ENCODE data around the gene MSL3. TPM values are rescaled to one million over a fixed set of nuclear protein-coding genes. Genes with fewer than 3 reads are reported as not detected.
A peak's percentile ranks its signal among the peaks of the same experiment; 100 is the strongest.

Gene MSL3
- total and polyA plus RNA-seq, 2 donors (not counting 3 experiments of a cell fraction or from before 2014, with no cell fraction given): 54.2 to 58.7 TPM

GRCh38 chrX:11760958-11761357, 2.9 kb downstream of the MSL3 start:
- CTCF ChIA-PET: no interaction called here
- FAIRE-seq: no peak
- H3K9ac ChIP-seq (replicated peaks; ENCODE audit: extremely low read depth, insufficient read depth, low read length): peak overlapping the region; percentile 82
- H3K4me2 ChIP-seq (ENCODE audit: insufficient read depth, low read length): peak overlapping the region; percentile 73
- POLR2A ChIA-PET: no interaction called here
- peaks cover 8% of the 10 kb centered on the region for H3K79me2 ChIP-seq (ENCODE audit: control insufficient read depth, insufficient read depth, low read length)
- intact Hi-C loops (cut with micrococcal nuclease): no loop called here
- no TSS peak for BruUV-seq (replicated peaks)
- peak overlapping the region in 2 of 3 experiments; percentile 18 to 90 for H3K4me3 ChIP-seq (replicated peaks in 1 of 3; ENCODE audit: insufficient read depth in 1 of 3, low read depth in 1 of 3, low read length in 3 of 3)
- TF ChIP-seq JUN (IDR thresholded peaks at IDR 0.05; ENCODE audit: borderline replicate concordance, insufficient read depth, insufficient read length, low read depth): no peak
- no peak for TF ChIP-seq GATA2 (IDR thresholded peaks at IDR 0.05; ENCODE audit: insufficient read depth, insufficient read length, low read depth, low read length)
- H3K9me3 ChIP-seq (replicated peaks; ENCODE audit: control insufficient read depth, insufficient read depth, low read length): no peaks in the 10 kb centered on the region
- H3K4me1 ChIP-seq (ENCODE audit: control insufficient read depth, extremely low read depth, insufficient read depth, low read length): peaks cover 10% of the 10 kb centered on the region
- dilution Hi-C loops (cut with MboI; ENCODE audit: extremely low pct_ligation_motif_present, low sequenced_read_pairs): no loop called here
- H4K20me1 ChIP-seq (replicated peaks; ENCODE audit: control insufficient read depth, extremely low read depth, insufficient read depth, low read length): no peaks in the 10 kb centered on the region
- DNase-seq (ENCODE audit: low read depth, low spot score): no peak
- no peak overlapping the region for H2AFZ ChIP-seq (ENCODE audit: low read depth, low read length)
- no peaks in the 10 kb centered on the region for H3K9me1 ChIP-seq (replicated peaks; ENCODE audit: control insufficient read depth, extremely low read depth, insufficient read depth, low read length)
- peak overlapping the region; percentile 79 for H3K27ac ChIP-seq (ENCODE audit: insufficient read depth, low read depth, low read length)
- H3K36me3 ChIP-seq (ENCODE audit: control insufficient read depth in 2 of 2, extremely low read depth in 1 of 2, insufficient read depth in 2 of 2, low read length in 2 of 2): peaks cover 3 to 14% of the 10 kb centered on the region in 2 experiments
- peaks cover 0 to 3% of the 10 kb centered on the region in 2 experiments for H3K27me3 ChIP-seq (ENCODE audit: control insufficient read depth in 2 of 2, insufficient read depth in 2 of 2, low read length in 2 of 2)

- Histone ChIP-seq H4K20me1 (replicated peaks; ENCODE audit: control insufficient read depth, extremely low read depth, insufficient read depth, low read length) (no peaks in the 10 kb centered on the region), H3K27ac (ENCODE audit: insufficient read depth, low read depth, low read length) (no peak overlapping the region), H3K27me3 (ENCODE audit: control insufficient read depth in 2 of 2, insufficient read depth in 2 of 2, low read length in 2 of 2) (no peaks in the 10 kb centered on the region), H3K9ac (replicated peaks; ENCODE audit: extremely low read depth, insufficient read depth, low read length) (no peak overlapping the region), H3K4me2 (ENCODE audit: insufficient read depth, low read length) (no peak overlapping the region), H3K79me2 (ENCODE audit: control insufficient read depth, insufficient read depth, low read length) (peaks cover 8% of the 10 kb centered on the region), H3K9me3 (replicated peaks; ENCODE audit: control insufficient read depth, insufficient read depth, low read length) (no peaks in the 10 kb centered on the region), H3K9me1 (replicated peaks; ENCODE audit: control insufficient read depth, extremely low read depth, insufficient read depth, low read length) (no peaks in the 10 kb centered on the region), H2AFZ (ENCODE audit: low read depth, low read length) (no peak overlapping the region), H3K4me3 (replicated peaks in 1 of 3; ENCODE audit: insufficient read depth in 1 of 3, low read depth in 1 of 3, low read length in 3 of 3) (no peak overlapping the region), H3K36me3 (ENCODE audit: control insufficient read depth in 2 of 2, extremely low read depth in 1 of 2, insufficient read depth in 2 of 2, low read length in 2 of 2) (peaks cover 3 to 20% of the 10 kb centered on the region in 2 experiments), H3K4me1 (ENCODE audit: control insufficient read depth, extremely low read depth, insufficient read depth, low read length) (peaks cover 10% of the 10 kb centered on the region)
- DNase-seq (ENCODE audit: low read depth, low spot score) (no peak), FAIRE-seq (no peak)
- intact Hi-C loops (cut with micrococcal nuclease): no loop called here
- POLR2A ChIA-PET: no interaction called here
- no TSS peak for BruUV-seq (replicated peaks)
- dilution Hi-C loops (cut with MboI; ENCODE audit: extremely low pct_ligation_motif_present, low sequenced_read_pairs): no loop called here
- CTCF ChIA-PET: no interaction called here
- no peak for TF ChIP-seq POLR2AphosphoS5 (IDR thresholded peaks at IDR 0.05; ENCODE audit: insufficient read depth, low read depth, low read length)
- TF ChIP-seq FOS (IDR thresholded peaks at IDR 0.05; ENCODE audit: borderline replicate concordance, insufficient read depth, low read length): no peak
- TF ChIP-seq GATA2 (IDR thresholded peaks at IDR 0.05; ENCODE audit: insufficient read depth, insufficient read length, low read depth, low read length): no peak
- TF ChIP-seq CTCF (IDR thresholded peaks at IDR 0.05; ENCODE audit: extremely low read depth in 1 of 2, insufficient read depth in 1 of 2, low read depth in 1 of 2, low read length in 2 of 2): no peak
- no peak for TF ChIP-seq POLR2A (IDR thresholded peaks at IDR 0.05; ENCODE audit: low read depth, low read length)
- TF ChIP-seq MYC (IDR thresholded peaks at IDR 0.05; ENCODE audit: low read depth, low read length): no peak
- no peak for TF ChIP-seq MAX (IDR thresholded peaks at IDR 0.05; ENCODE audit: insufficient read depth, insufficient read length)
- no peak for TF ChIP-seq JUN (IDR thresholded peaks at IDR 0.05; ENCODE audit: borderline replicate concordance, insufficient read depth, insufficient read length, low read depth)
- no peak for TF ChIP-seq EZH2 (IDR thresholded peaks at IDR 0.05; ENCODE audit: borderline replicate concordance, low read depth, low read length, severe bottlenecking)
Measured at GRCh38 chrX:11764602-11765067, 6.6 kb downstream of the MSL3 start.

Measured in endothelial cell of umbilical vein (primary cell).